Type B pancreatic cell (in vitro differentiated cells): ENCODE data around the gene NTM. TPM values are rescaled to one million over a fixed set of nuclear protein-coding genes. Genes with fewer than 3 reads are reported as not detected.
A peak's percentile ranks its signal among the peaks of the same experiment; 100 is the strongest.

ENCODE experiments used
- DNase-seq: peaks from one replicate; pipeline ENCODE4 v3.0.0; 2021; ENCODE audit warnings: mixed read lengths; ENCODE audit not compliant: unreplicated experiment; ENCODE audit errors: extremely low spot score
- H3K27ac Mint-ChIP-seq: 2 replicates; pipeline ENCODE4 v1.8.0; 2021; ENCODE audit warnings: mild to moderate bottlenecking, mixed read lengths
- H3K27me3 Mint-ChIP-seq: 2 replicates; pipeline ENCODE4 v1.8.0; 2021; ENCODE audit warnings: mixed read lengths
- H3K36me3 Mint-ChIP-seq: 2 replicates; pipeline ENCODE4 v1.8.0; 2021; ENCODE audit warnings: mixed read lengths
- H3K4me1 Mint-ChIP-seq: one replicate; pipeline ENCODE4 v1.8.0; 2021; ENCODE audit warnings: mixed read lengths; ENCODE audit not compliant: unreplicated experiment
- H3K4me3 Mint-ChIP-seq: 2 replicates; pipeline ENCODE4 v1.8.0; 2021; ENCODE audit warnings: mild to moderate bottlenecking, mixed read lengths
- H3K9me3 Mint-ChIP-seq: 2 replicates; pipeline ENCODE4 v1.8.0; 2021; ENCODE audit warnings: mixed read lengths
- total RNA-seq: library from RNA; stranded (reverse); gene quantifications from 2 replicates; pipeline ENCODE4 v1.2.1, GENCODE V29; 2021; ENCODE audit warnings: low replicate concordance
- TF ChIP-seq, protein P1 (sequence below): fragments of 200-600 bp; sonication (generic); conservative IDR thresholded peaks from 2 replicates; pipeline ENCODE4 v1.5.0; 2021; ENCODE audit warnings: antibody characterized with exemption, mild to moderate bottlenecking

Gene NTM
- total RNA-seq, 1 donor from 2014 or later: 19.2 TPM

DNA sequence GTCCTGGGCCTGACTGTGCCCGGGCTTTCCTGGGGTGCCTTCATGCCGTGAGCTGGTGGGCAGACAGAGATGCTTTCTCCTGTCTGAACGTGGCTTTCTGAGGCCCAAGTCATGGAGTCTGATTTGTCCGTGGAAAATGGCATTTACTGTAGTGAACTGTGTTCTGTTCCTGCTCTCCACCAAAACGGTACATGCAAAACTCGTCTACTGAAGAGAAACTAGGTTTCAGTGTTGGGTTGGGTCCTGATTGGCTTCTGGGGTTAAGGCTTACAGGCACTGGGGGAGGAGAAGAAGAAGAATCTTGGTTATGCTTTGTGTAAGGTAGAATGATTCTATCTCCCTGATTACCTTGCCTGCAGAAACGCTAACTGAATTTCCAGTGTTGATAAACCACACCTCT lies 541.7 kb downstream of the NTM start:
- DNase-seq: no peak
- Mint-ChIP-seq H3K36me3 (no peaks in the 10 kb centered on the region), H3K27ac (no peak overlapping the region), H3K4me1 (peaks cover 19% of the 10 kb centered on the region), H3K27me3 (peaks cover 79% of the 10 kb centered on the region), H3K4me3 (peak overlapping the region; percentile 91), H3K9me3 (no peaks in the 10 kb centered on the region)
- TF ChIP-seq, protein P1, sequence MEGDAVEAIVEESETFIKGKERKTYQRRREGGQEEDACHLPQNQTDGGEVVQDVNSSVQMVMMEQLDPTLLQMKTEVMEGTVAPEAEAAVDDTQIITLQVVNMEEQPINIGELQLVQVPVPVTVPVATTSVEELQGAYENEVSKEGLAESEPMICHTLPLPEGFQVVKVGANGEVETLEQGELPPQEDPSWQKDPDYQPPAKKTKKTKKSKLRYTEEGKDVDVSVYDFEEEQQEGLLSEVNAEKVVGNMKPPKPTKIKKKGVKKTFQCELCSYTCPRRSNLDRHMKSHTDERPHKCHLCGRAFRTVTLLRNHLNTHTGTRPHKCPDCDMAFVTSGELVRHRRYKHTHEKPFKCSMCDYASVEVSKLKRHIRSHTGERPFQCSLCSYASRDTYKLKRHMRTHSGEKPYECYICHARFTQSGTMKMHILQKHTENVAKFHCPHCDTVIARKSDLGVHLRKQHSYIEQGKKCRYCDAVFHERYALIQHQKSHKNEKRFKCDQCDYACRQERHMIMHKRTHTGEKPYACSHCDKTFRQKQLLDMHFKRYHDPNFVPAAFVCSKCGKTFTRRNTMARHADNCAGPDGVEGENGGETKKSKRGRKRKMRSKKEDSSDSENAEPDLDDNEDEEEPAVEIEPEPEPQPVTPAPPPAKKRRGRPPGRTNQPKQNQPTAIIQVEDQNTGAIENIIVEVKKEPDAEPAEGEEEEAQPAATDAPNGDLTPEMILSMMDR: no peak

DNA sequence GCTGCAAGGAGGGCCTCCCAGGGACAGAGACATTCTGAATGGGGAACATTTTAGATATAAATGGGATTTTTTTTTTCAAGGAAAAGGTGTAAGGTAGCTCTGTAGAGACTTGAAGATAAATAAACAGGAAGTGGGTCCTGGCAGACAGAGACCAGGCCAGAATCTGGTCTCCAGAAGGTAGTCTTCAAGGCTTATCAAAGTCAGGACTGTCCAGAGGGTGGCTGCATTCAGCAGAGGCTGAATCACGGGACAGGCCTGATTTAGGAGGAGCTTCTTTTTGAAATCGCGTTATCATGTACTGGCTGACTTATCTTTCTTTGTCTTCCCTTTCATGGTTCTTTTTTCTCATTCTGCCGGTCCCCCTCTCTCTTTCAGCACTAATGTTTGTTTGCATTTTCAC lies 542.9 kb downstream of the NTM start:
- Mint-ChIP-seq H3K4me3 (no peak overlapping the region), H3K27ac (no peak overlapping the region), H3K4me1 (peaks cover 19% of the 10 kb centered on the region), H3K36me3 (no peaks in the 10 kb centered on the region), H3K27me3 (peaks cover 74% of the 10 kb centered on the region), H3K9me3 (no peaks in the 10 kb centered on the region)
- DNase-seq: no peak
- TF ChIP-seq, protein P1: no peak

DNA sequence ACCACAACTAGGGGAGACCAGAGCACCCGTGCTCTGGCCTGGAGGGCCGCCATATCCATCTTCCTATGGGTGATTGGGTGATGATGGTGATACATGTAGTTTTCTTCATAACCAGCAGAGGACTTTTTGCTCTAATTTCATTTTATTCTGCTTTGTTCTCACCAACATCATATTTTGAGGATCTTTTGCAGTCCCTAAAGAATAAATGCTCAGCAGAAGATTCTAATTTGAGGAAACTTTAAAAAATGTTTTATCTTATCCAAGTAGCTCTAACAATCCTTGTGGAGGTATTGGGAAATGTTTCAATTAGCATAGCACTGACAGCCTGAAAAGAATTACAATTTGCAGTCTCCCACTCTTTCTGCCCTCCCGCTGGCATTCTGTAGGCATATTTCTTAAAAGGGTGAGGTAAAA lies 544.0 kb downstream of the NTM start:
- no peak overlapping the region for H3K27ac Mint-ChIP-seq
- no peaks in the 10 kb centered on the region for H3K9me3 Mint-ChIP-seq
- no peak for DNase-seq
- H3K4me3 Mint-ChIP-seq: peak overlapping the region; percentile 40
- TF ChIP-seq, protein P1: peak; percentile 60
- H3K27me3 Mint-ChIP-seq: peaks cover 71% of the 10 kb centered on the region
- peaks cover 11% of the 10 kb centered on the region for H3K4me1 Mint-ChIP-seq
- H3K36me3 Mint-ChIP-seq: no peaks in the 10 kb centered on the region

DNA sequence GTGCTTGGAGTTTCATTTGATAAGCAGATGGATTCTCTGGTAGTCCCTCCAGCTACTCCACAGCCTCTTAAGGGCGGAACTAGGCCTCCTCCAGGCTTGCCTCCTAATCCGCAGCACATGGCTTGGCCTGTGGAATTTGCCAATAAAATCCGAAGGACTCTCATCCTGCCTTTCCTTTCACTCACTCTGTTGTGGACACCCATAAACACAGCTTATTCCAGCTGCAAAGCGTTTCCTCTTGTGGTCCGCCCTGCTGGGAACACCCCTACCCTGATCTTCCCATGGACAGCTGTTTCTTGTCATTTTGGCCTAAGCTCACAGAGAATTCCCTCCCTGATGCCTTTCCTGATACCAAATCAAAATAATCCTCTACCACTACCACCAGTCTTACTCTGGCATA lies 546.2 kb downstream of the NTM start:
- H3K9me3 Mint-ChIP-seq: no peaks in the 10 kb centered on the region

DNA sequence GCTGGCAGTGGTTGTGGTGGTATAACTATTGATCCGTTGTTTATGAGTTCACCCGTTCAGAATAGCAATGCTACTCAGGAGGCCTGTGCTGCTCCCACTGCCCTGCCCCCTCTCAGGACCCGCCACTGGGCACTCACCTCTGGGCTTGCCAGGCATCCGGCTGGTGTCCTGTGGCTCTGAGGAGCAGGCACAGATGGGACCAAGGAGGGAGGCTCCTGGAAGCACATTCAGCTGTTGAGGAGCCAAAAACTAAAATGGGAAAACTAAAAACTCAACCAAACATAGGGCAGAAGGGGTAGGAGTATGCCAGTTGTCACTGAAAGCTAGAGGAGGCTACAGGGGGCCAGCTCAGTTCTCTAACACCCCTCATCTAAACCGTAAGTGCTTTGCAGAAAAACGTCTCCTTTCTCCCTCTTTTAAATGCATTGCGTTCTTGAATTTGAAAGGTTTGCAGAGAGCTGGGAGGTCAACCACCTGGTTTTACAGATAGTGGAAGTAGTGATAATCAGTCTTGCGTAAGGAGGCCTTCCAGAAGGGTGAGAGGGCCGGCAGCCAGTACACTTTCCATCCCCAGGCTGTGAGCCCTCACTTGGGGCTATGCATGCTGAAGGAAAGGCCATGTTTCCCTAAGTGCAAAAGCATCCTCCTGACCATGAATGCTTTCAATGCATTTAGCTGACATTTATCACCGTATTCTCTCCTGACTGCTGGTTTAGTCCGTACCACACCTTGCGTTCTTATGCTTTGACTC lies 547.4 kb downstream of the NTM start:
- peaks cover 52% of the 10 kb centered on the region for H3K27me3 Mint-ChIP-seq
- H3K4me3 Mint-ChIP-seq: no peak overlapping the region
- no peaks in the 10 kb centered on the region for H3K9me3 Mint-ChIP-seq
- H3K4me1 Mint-ChIP-seq: peaks cover 3% of the 10 kb centered on the region
- no peak overlapping the region for H3K27ac Mint-ChIP-seq
- TF ChIP-seq, protein P1: no peak
- H3K36me3 Mint-ChIP-seq: no peaks in the 10 kb centered on the region
- DNase-seq: no peak

More for the DNA sequence above, 546.2 kb downstream of the NTM start:
- Mint-ChIP-seq H3K4me3 (peak overlapping the region; percentile 19), H3K27ac (no peak overlapping the region), H3K36me3 (no peaks in the 10 kb centered on the region), H3K4me1 (peaks cover 6% of the 10 kb centered on the region), H3K27me3 (peaks cover 57% of the 10 kb centered on the region)
- DNase-seq: no peak
- TF ChIP-seq, protein P1: no peak
